DND-41 (cell line): ENCODE results near the gene SLC4A5.

Source experiments
- ATAC-seq: fragments of 200-7000 bp; cut with Tn5 transposase; 3 replicates; pipeline ENCODE4 v1.9.1; 2021; ENCODE audit warnings: low read depth; ENCODE audit not compliant: insufficient read depth
- DNase-seq: peaks from one replicate; pipeline ENCODE4 v3.0.0-alpha.2; 2020
- H2AFZ ChIP-seq: 2 replicates; pipeline ENCODE4 v1.6.0; 2012; ENCODE audit warnings: low read depth, low read length
- H3K27ac ChIP-seq: 2 replicates; pipeline ENCODE4 v1.5.1; 2012; ENCODE audit warnings: low read length, inconsistent platforms
- H3K27me3 ChIP-seq: fragments of 200-600 bp; sonication (generic); 2 replicates; pipeline ENCODE4 v1.6.0; 2012; ENCODE audit warnings: low read length, mild to moderate bottlenecking, inconsistent platforms; ENCODE audit not compliant: insufficient read depth, poor library complexity
- H3K36me3 ChIP-seq: 2 replicates; pipeline ENCODE4 v1.5.1; 2012; ENCODE audit warnings: low read length, inconsistent platforms; ENCODE audit not compliant: insufficient read depth
- H3K4me1 ChIP-seq: 2 replicates; pipeline ENCODE4 v1.5.1; 2012; ENCODE audit warnings: mild to moderate bottlenecking, low read length; ENCODE audit not compliant: insufficient read depth
- H3K4me2 ChIP-seq: 2 replicates; pipeline ENCODE4 v1.6.0; 2012; ENCODE audit warnings: mild to moderate bottlenecking, moderate library complexity, low read length, inconsistent platforms; ENCODE audit not compliant: insufficient read depth
- H3K4me3 ChIP-seq, 2 experiments: fragments of 200-600 bp in 1 of 2; shearing (Covaris generic) in 1 of 2; 2 replicates each; pipeline ENCODE4 v1.5.1; 2012 to 2016; ENCODE audit warnings: inconsistent platforms in 2 of 2, low read length in 2 of 2, mild to moderate bottlenecking in 2 of 2, low read depth in 1 of 2, moderate library complexity in 1 of 2
- H3K79me2 ChIP-seq: 2 replicates; pipeline ENCODE4 v1.6.0; 2012; ENCODE audit warnings: low read length, inconsistent platforms; ENCODE audit not compliant: insufficient read depth
- H3K9ac ChIP-seq: 2 replicates; pipeline ENCODE4 v1.6.0; 2012; ENCODE audit warnings: low read depth, mild to moderate bottlenecking, inconsistent platforms, low read length, moderate library complexity
- H3K9me3 ChIP-seq: 2 replicates; pipeline ENCODE4 v1.5.1; 2012; ENCODE audit warnings: low read length, moderate library complexity, mild to moderate bottlenecking, inconsistent platforms; ENCODE audit not compliant: insufficient read depth, severe bottlenecking
- H4K20me1 ChIP-seq: 2 replicates; pipeline ENCODE4 v1.6.0; 2012; ENCODE audit warnings: low read length; ENCODE audit not compliant: insufficient read depth
- EZH2 ChIP-seq: IDR thresholded peaks from 3 replicates; pipeline ENCODE4 v1.6.1; 2012; ENCODE audit warnings: borderline replicate concordance, low read depth, mild to moderate bottlenecking, moderate library complexity, low read length, inconsistent platforms; ENCODE audit not compliant: severe bottlenecking
- TF ChIP-seq, protein P1 (sequence below): IDR thresholded peaks from 2 replicates; pipeline ENCODE4 v1.5.1; 2012; ENCODE audit warnings: borderline replicate concordance, low read length, moderate library complexity, mild to moderate bottlenecking; ENCODE audit not compliant: poor library complexity, severe bottlenecking; ENCODE audit errors: extremely low read depth

SLC4A5 gene

GRCh38 chr2:74253306-74253970, 89.8 kb downstream of the SLC4A5 start:
- Histone ChIP-seq H3K9ac (no peak overlapping the region), H3K36me3 (no peaks in the 10 kb centered on the region), H3K4me1 (no peaks in the 10 kb centered on the region), H3K4me3 (no peak overlapping the region), H3K27ac (no peak overlapping the region), H3K27me3 (no peaks in the 10 kb centered on the region), H3K4me2 (no peak overlapping the region), H3K79me2 (no peaks in the 10 kb centered on the region), H2AFZ (no peak overlapping the region), H3K9me3 (no peaks in the 10 kb centered on the region), H4K20me1 (no peaks in the 10 kb centered on the region)
- no peak for TF ChIP-seq EZH2
- TF ChIP-seq, protein P1, sequence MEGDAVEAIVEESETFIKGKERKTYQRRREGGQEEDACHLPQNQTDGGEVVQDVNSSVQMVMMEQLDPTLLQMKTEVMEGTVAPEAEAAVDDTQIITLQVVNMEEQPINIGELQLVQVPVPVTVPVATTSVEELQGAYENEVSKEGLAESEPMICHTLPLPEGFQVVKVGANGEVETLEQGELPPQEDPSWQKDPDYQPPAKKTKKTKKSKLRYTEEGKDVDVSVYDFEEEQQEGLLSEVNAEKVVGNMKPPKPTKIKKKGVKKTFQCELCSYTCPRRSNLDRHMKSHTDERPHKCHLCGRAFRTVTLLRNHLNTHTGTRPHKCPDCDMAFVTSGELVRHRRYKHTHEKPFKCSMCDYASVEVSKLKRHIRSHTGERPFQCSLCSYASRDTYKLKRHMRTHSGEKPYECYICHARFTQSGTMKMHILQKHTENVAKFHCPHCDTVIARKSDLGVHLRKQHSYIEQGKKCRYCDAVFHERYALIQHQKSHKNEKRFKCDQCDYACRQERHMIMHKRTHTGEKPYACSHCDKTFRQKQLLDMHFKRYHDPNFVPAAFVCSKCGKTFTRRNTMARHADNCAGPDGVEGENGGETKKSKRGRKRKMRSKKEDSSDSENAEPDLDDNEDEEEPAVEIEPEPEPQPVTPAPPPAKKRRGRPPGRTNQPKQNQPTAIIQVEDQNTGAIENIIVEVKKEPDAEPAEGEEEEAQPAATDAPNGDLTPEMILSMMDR: no peak
- no peak for DNase-seq
- ATAC-seq: no peak

DNA sequence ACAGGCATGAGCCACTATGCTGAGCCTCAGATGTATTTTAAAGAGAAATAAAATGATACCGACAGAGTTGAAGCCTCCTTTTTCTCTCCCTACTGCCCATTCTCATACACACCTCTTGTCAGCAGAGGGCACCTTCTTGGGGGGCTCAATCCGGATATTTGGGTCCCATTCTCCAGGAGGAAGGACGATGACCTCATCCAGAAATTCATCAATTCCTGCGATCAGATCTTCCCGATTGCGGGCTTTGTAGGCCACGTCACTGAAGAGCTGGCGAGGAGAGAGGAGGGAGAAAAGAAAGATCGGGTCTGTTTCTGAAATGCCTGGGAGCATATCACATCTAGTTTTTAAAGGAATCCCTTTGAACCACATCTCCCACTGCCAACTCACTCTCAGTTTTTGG, 90.4 kb downstream of the SLC4A5 start:
- Histone ChIP-seq H3K36me3 (no peaks in the 10 kb centered on the region), H3K9ac (no peak overlapping the region)

GRCh38 chr2:74252036-74252435, 91.2 kb downstream of the SLC4A5 start:
- Histone ChIP-seq H3K79me2 (no peaks in the 10 kb centered on the region), H3K9ac (no peak overlapping the region), H4K20me1 (no peaks in the 10 kb centered on the region), H3K27me3 (no peaks in the 10 kb centered on the region), H3K9me3 (no peaks in the 10 kb centered on the region), H3K4me1 (no peaks in the 10 kb centered on the region), H3K4me3 (no peak overlapping the region), H2AFZ (no peak overlapping the region), H3K36me3 (no peaks in the 10 kb centered on the region), H3K27ac (no peak overlapping the region), H3K4me2 (no peak overlapping the region)
- no peak for DNase-seq
- TF ChIP-seq EZH2: no peak
- TF ChIP-seq, protein P1: no peak
- no peak for ATAC-seq

More for the DNA sequence above, 90.4 kb downstream of the SLC4A5 start:
- Histone ChIP-seq H3K27ac (no peak overlapping the region), H2AFZ (no peak overlapping the region), H3K27me3 (no peaks in the 10 kb centered on the region), H3K4me3 (no peak overlapping the region), H3K4me2 (no peak overlapping the region), H3K79me2 (no peaks in the 10 kb centered on the region), H3K4me1 (no peaks in the 10 kb centered on the region), H3K9me3 (no peaks in the 10 kb centered on the region), H4K20me1 (no peaks in the 10 kb centered on the region)
- TF ChIP-seq, protein P1: no peak
- TF ChIP-seq EZH2: no peak
- DNase-seq (no peak), ATAC-seq (no peak)

DNA sequence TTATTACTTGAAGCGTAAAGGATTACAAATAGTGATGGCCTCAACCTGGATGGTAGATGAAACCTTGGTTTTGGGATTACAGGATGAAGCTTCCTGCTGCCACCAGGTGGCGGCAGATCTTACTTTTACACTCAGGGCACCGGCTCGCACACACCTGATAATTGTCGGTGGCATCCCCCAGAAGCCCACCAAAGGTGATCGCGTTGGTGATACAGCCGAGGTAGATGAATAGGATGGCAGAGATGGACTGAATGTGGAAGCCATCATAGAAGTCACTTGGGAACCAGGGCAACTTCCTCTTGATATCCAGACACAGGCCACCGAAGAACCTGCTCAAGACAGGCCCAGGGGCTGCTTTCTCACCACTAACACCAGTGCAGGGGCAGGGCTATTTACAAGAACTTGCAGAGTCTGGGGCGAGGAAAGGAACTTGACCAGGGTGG, 93.0 kb downstream of the SLC4A5 start:
- Histone ChIP-seq H3K27me3 (no peaks in the 10 kb centered on the region), H3K4me1 (no peaks in the 10 kb centered on the region), H2AFZ (no peak overlapping the region), H3K36me3 (no peaks in the 10 kb centered on the region), H3K9me3 (no peaks in the 10 kb centered on the region), H3K4me3 (no peak overlapping the region), H3K4me2 (no peak overlapping the region), H3K9ac (no peak overlapping the region), H3K79me2 (no peaks in the 10 kb centered on the region), H4K20me1 (no peaks in the 10 kb centered on the region), H3K27ac (no peak overlapping the region)
- no peak for TF ChIP-seq EZH2
- TF ChIP-seq, protein P1: peak; percentile 81
- DNase-seq (peak; percentile 56), ATAC-seq (peak; percentile 90)
